ENCODE data around the gene CLIC3.

The CLIC3 gene

GRCh38 chr9:137030538-137031527 lies 34.5 kb upstream of the CLIC3 start:
- Histone ChIP-seq H3K36me3 (ENCODE audit: control insufficient read depth, insufficient read depth, low read length) (no peaks in the 10 kb centered on the region), H3K4me1 (ENCODE audit: control insufficient read depth, insufficient read depth, low read length) (peaks cover 3% of the 10 kb centered on the region), H3K27me3 (ENCODE audit: control insufficient read depth, insufficient read depth, low read length) (no peaks in the 10 kb centered on the region; the same call in 1 of the 2 replicates), H3K4me3 (ENCODE audit: low read length) (no peak overlapping the region; the same call in 1 of the 2 replicates), H3K27ac (ENCODE audit: low read length) (no peak overlapping the region), H3K9me3 (ENCODE audit: control insufficient read depth, insufficient read depth, low read length) (no peaks in the 10 kb centered on the region)
- DNase-seq (ENCODE audit: low read depth, low spot score) = no peak
- no CpG with 5 or more reads among the region's 65 CpGs for WGBS (ENCODE audit: insufficient coverage, insufficient read length)

- DNase-seq (ENCODE audit: low read depth, low spot score) = no peak
- no peaks in the 10 kb centered on the region; the same call in 1 of the 2 replicates for H3K36me3 ChIP-seq (ENCODE audit: control insufficient read depth, insufficient read depth, low read length)
- no peaks in the 10 kb centered on the region; the same call in 1 of the 2 replicates for H3K27me3 ChIP-seq (ENCODE audit: control insufficient read depth, insufficient read depth, low read length)
- peaks cover 3% of the 10 kb centered on the region for H3K4me1 ChIP-seq (ENCODE audit: control insufficient read depth, insufficient read depth, low read length)
- H3K27ac ChIP-seq (ENCODE audit: low read length) = no peak overlapping the region
- no CpG with 5 or more reads among the region's 15 CpGs for WGBS (ENCODE audit: insufficient coverage, insufficient read length)
- no peak overlapping the region for H3K4me3 ChIP-seq (ENCODE audit: low read length)
- no peaks in the 10 kb centered on the region for H3K9me3 ChIP-seq (ENCODE audit: control insufficient read depth, insufficient read depth, low read length)
Measured at GRCh38 chr9:137030006-137030405, 33.6 kb upstream of the CLIC3 start.

DNA sequence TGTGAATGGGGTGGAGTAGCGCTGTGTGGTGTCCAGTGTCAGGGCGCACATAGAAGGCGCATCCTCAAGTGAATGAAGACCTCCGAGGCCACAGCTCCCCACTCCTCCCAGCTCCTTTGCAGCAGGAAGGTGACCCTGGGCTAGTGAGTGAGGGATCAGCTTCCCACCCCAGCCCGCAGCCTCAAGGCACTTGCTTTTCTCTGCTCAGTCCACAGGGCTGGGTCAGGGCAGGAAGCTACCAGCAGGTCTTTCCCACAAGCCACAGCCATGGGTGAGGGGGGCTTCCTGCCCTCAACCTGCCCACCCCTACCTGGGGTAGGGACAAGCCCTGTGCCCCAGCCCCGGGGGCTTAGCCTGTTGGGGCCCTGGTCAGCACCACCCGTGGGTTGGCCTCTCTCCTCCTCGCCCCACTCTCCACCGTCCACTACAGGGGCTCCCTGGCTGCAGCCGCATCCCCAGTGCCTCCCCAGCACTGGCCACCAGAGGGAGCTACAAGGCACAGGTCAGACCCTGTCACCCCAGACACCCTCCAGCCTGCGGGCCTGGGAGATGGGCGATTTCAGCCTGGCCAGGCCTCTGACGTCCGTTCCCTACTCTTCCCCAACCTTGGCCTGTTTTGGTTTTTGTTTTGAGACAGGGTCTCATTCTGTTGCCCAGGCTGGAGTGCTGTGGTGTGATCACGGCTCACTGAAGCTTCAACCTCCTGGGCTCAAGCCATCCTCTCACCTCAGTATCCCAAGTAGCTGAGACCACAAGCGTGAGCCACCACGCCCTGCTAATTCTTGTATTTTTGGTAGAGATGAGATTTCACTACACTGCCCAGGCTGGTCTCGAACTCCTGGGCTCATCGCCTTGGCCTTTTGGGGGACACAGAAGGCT lies 32.9 kb upstream of the CLIC3 start:
- Histone ChIP-seq H3K4me3 (ENCODE audit: low read length) (no peak overlapping the region), H3K27ac (ENCODE audit: low read length) (no peak overlapping the region), H3K4me1 (ENCODE audit: control insufficient read depth, insufficient read depth, low read length) (peaks cover 2% of the 10 kb centered on the region), H3K27me3 (ENCODE audit: control insufficient read depth, insufficient read depth, low read length) (no peaks in the 10 kb centered on the region; the same call in 1 of the 2 replicates), H3K9me3 (ENCODE audit: control insufficient read depth, insufficient read depth, low read length) (no peaks in the 10 kb centered on the region), H3K36me3 (ENCODE audit: control insufficient read depth, insufficient read depth, low read length) (no peaks in the 10 kb centered on the region; the same call in 1 of the 2 replicates)
- DNase-seq (ENCODE audit: low read depth, low spot score) = no peak
- WGBS (ENCODE audit: insufficient coverage, insufficient read length) = no CpG with 5 or more reads among the region's 19 CpGs

DNA sequence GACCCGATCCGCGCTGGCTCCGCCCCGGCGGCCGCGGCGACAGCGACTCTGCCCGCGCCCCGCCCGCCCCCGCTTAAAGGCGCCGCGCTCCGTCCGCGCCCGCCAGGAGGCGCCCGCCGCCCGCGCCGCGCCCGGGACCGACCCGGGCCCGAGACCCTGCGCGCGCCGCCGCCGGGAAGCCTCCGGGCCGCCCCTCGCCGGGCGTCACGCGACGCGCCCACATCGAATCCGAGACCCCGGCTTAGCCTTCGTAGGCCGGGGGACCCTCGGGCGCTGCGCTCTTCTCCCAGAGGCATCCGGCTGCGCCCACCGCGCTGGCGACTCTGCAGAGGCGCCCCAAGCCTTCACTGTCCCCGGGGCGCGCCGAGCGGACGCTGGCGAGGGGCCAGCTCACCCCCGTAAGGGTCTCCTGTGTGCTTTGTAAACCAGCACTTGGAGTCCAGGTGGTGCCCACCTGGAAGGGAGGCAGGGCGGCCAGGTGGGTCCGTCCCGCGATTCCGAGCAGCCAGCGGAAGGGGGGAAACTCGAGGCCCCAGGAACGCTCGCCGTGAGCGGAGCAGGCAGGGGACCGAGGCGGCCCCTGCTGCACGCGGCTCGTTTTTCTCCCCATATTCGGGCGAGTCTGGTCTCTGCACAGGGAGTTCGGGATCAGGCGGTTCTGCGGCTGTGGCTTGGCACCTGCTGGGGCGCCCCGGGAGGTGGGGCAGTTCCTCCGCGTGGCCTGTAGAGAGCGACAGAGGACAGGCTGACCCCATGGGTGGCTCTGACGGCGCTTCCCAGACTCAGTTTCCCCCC lies 32.1 kb upstream of the CLIC3 start:
- WGBS (ENCODE audit: insufficient coverage, insufficient read length) = no CpG with 5 or more reads among the region's 98 CpGs
- H3K27me3 ChIP-seq (ENCODE audit: control insufficient read depth, insufficient read depth, low read length) = no peaks in the 10 kb centered on the region; the same call in 1 of the 2 replicates
- H3K4me3 ChIP-seq (ENCODE audit: low read length) = peak overlapping the region; percentile 42; the same call in 1 of the 2 replicates
- no peak for DNase-seq (ENCODE audit: low read depth, low spot score)
- H3K4me1 ChIP-seq (ENCODE audit: control insufficient read depth, insufficient read depth, low read length) = peaks cover 2% of the 10 kb centered on the region
- no peak overlapping the region for H3K27ac ChIP-seq (ENCODE audit: low read length)
- H3K36me3 ChIP-seq (ENCODE audit: control insufficient read depth, insufficient read depth, low read length) = no peaks in the 10 kb centered on the region; the same call in 1 of the 2 replicates
- no peaks in the 10 kb centered on the region for H3K9me3 ChIP-seq (ENCODE audit: control insufficient read depth, insufficient read depth, low read length)

DNA sequence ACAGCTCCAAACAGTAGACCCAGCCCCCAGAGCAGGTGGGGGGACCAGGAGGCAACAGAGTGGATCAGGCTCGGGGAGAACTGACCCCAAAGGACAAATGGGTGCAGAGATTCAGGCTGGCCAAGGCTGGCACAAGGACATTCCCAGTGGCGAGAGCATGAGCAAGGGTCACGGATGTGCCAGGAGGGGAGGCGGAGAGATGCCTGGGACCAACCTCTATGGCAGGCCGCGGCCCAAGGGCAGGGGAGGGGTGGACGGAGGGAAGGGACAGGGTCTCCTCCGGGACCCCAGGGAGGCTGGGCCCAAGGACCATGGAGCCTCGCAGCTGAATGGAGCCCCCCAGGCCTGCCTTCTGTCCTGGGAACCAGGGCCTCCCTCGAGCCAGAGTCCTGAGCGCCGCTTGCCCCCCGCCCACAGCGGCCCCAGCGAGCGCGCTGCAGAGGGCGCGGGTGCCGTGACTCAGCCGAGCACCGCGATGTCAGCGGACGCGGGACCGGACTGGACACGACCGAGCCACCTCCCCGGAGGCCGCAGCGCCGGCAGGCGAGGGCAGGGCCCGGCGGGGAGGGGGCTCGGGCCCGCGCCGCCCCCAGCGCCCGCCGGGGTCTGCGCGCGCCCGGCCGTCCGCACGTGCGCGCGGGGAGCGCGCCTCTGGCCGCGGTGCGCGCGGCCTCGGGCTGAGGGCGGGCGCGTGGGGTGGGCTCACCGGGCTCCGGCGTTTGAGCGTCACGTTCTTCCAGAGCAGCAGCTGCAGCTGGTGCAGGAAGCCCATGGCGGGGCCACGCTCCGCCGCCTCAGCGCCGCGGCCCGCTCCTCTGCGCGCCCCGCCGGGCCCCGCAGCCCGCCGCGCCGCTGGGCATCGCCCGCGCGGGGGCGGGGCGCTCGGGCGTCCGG lies 31.2 kb upstream of the CLIC3 start, which contains the start of gene ABCA2:
Gene ABCA2 (minus strand): TSS at position 869 of the 894 bp plus-strand sequence. CDS start 97 bp downstream, at position 772.
- Histone ChIP-seq H3K27me3 (ENCODE audit: control insufficient read depth, insufficient read depth, low read length) (no peaks in the 10 kb centered on the region; the same call in 1 of the 2 replicates), H3K4me3 (ENCODE audit: low read length) (peak within 1 kb of the TSS; percentile 42; the same call in 1 of the 2 replicates), H3K9me3 (ENCODE audit: control insufficient read depth, insufficient read depth, low read length) (no peaks in the 10 kb centered on the region), H3K27ac (ENCODE audit: low read length) (no peak within 1 kb of the TSS), H3K36me3 (ENCODE audit: control insufficient read depth, insufficient read depth, low read length) (no peaks in the 10 kb centered on the region; the same call in 1 of the 2 replicates), H3K4me1 (ENCODE audit: control insufficient read depth, insufficient read depth, low read length) (peaks cover 2% of the 10 kb centered on the region)
- no peak for DNase-seq (ENCODE audit: low read depth, low spot score)
- no CpG with 5 or more reads among the region's 95 CpGs for WGBS (ENCODE audit: insufficient coverage, insufficient read length)

- Histone ChIP-seq H3K27me3 (ENCODE audit: control insufficient read depth, insufficient read depth, low read length) (no peaks in the 10 kb centered on the region; the same call in 1 of the 2 replicates), H3K4me1 (ENCODE audit: control insufficient read depth, insufficient read depth, low read length) (peaks cover 5% of the 10 kb centered on the region), H3K36me3 (ENCODE audit: control insufficient read depth, insufficient read depth, low read length) (no peaks in the 10 kb centered on the region; the same call in 1 of the 2 replicates), H3K4me3 (ENCODE audit: low read length) (no peak overlapping the region), H3K9me3 (ENCODE audit: control insufficient read depth, insufficient read depth, low read length) (no peaks in the 10 kb centered on the region), H3K27ac (ENCODE audit: low read length) (no peak overlapping the region)
- DNase-seq (ENCODE audit: low read depth, low spot score) = no peak
- no CpG with 5 or more reads among the region's 4 CpGs for WGBS (ENCODE audit: insufficient coverage, insufficient read length)
Measured at GRCh38 chr9:137026828-137027227, 30.5 kb upstream of the CLIC3 start.

DNA sequence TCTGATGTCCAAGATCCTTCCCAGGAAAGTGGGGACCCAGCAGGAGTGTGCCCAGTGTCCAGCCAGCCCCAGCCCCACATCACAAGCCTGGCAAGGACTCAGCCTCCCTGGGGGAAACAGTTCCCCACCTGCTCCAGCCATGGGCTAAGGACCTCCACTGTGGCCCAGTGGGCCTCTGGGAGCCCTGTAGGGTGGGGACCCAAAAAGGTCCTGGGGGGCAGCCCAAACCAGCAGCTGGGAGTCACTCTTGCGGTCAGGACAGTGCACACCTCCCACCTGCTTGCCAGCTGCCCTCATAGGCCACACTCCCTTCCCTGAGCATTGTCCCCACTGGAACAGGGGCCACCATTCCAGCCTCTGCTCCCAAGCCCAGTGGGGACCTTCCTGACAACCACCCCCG lies 30.0 kb upstream of the CLIC3 start:
- Histone ChIP-seq H3K36me3 (ENCODE audit: control insufficient read depth, insufficient read depth, low read length) (no peaks in the 10 kb centered on the region; the same call in 1 of the 2 replicates), H3K9me3 (ENCODE audit: control insufficient read depth, insufficient read depth, low read length) (no peaks in the 10 kb centered on the region), H3K4me1 (ENCODE audit: control insufficient read depth, insufficient read depth, low read length) (peaks cover 5% of the 10 kb centered on the region), H3K4me3 (ENCODE audit: low read length) (no peak overlapping the region), H3K27ac (ENCODE audit: low read length) (no peak overlapping the region), H3K27me3 (ENCODE audit: control insufficient read depth, insufficient read depth, low read length) (no peaks in the 10 kb centered on the region; the same call in 1 of the 2 replicates)
- no peak for DNase-seq (ENCODE audit: low read depth, low spot score)
- WGBS (ENCODE audit: insufficient coverage, insufficient read length) = no CpG with 5 or more reads among the region's 2 CpGs

DNA sequence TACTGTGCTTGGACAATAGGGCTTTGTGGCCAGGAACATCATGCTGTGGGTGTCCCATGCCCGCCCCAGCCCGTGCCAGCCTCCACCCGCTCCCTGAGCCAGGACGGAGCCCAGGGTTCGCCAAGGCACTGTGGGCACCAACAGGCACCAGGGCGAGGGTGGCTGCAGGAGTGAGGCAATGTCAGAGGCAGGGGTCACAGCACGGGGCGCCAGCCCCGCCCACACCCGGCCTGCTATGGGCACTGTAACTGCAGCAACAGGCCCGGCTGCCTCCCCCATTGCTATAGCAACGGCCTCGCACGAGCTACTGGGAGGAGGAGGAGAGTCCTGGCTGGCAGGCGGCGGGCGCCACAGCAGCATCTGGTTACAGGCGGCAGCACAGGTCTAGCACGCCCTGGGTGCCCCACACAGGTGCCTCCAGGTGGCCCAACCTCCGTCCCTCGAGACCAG lies 29.2 kb upstream of the CLIC3 start:
- no peaks in the 10 kb centered on the region; the same call in 1 of the 2 replicates for H3K36me3 ChIP-seq (ENCODE audit: control insufficient read depth, insufficient read depth, low read length)
- H3K4me1 ChIP-seq (ENCODE audit: control insufficient read depth, insufficient read depth, low read length) = peaks cover 5% of the 10 kb centered on the region
- DNase-seq (ENCODE audit: low read depth, low spot score) = no peak
- WGBS (ENCODE audit: insufficient coverage, insufficient read length) = no CpG with 5 or more reads among the region's 21 CpGs
- no peak overlapping the region for H3K27ac ChIP-seq (ENCODE audit: low read length)
- no peaks in the 10 kb centered on the region for H3K9me3 ChIP-seq (ENCODE audit: control insufficient read depth, insufficient read depth, low read length)
- H3K27me3 ChIP-seq (ENCODE audit: control insufficient read depth, insufficient read depth, low read length) = no peaks in the 10 kb centered on the region; the same call in 1 of the 2 replicates
- H3K4me3 ChIP-seq (ENCODE audit: low read length) = no peak overlapping the region

GRCh38 chr9:137023583-137023991 lies 27.2 kb upstream of the CLIC3 start:
- H3K27ac ChIP-seq (ENCODE audit: low read length) = no peak overlapping the region
- H3K9me3 ChIP-seq (ENCODE audit: control insufficient read depth, insufficient read depth, low read length) = no peaks in the 10 kb centered on the region
- H3K27me3 ChIP-seq (ENCODE audit: control insufficient read depth, insufficient read depth, low read length) = no peaks in the 10 kb centered on the region; the same call in 1 of the 2 replicates
- DNase-seq (ENCODE audit: low read depth, low spot score) = no peak
- H3K4me3 ChIP-seq (ENCODE audit: low read length) = no peak overlapping the region
- whole genome bisulfite sequencing (ENCODE audit: insufficient coverage, insufficient read length) = no CpG with 5 or more reads among the region's 15 CpGs
- no peaks in the 10 kb centered on the region; the same call in 1 of the 2 replicates for H3K36me3 ChIP-seq (ENCODE audit: control insufficient read depth, insufficient read depth, low read length)
- peaks cover 3% of the 10 kb centered on the region for H3K4me1 ChIP-seq (ENCODE audit: control insufficient read depth, insufficient read depth, low read length)

Measured in iPS DF 6.9 (cell line).